Measurements from ENCODE around the gene SLC12A8.

The SLC12A8 gene

GRCh38 chr3:125136966-125137357 lies 75.6 kb downstream of the SLC12A8 start:
- DNase-seq, result no peak

DNA sequence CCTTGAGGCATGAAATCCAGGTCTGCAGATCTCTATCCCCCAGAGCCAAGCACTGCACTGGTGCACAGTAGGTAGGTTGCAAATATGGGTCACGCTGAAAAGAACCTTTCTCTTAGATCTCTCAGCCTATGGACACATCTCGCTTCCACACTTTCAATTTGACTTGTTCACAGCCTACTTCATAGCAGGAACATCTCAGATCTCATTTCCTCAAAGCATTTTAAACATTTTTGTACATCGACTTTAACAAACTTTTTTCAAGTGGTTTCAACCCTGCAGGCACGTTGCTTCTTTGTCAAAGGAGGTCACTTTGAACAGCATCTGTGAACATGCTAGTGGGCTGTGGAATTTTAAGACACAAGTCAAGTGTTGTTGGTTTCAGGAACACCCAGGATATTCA lies 76.0 kb downstream of the SLC12A8 start:
- no peak for DNase-seq

DNA sequence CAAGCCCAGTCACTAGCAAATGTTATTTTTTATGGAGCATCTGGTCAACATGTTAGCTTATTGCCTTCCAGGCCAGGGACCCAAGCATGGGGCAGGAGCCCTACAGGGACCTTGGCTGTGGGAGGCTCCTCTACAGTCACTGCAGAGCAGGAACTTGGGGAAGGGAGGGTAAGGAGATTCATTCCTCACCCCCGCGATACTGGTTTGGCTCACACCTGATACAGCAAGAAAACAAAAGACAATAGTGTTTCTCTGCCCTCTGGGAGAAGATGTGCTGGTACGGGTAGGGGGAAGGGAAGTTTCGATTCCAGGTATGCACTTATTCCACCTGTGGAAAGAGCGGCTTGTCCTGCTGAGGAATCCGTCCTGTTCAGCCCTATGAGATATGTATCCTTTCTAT lies 77.6 kb downstream of the SLC12A8 start:
- no peak for DNase-seq

- no peak for DNase-seq
Observed at GRCh38 chr3:125132815-125133214, 79.7 kb downstream of the SLC12A8 start.

- no peak for DNase-seq
Observed at GRCh38 chr3:125129512-125129997, 83.0 kb downstream of the SLC12A8 start.

DNA sequence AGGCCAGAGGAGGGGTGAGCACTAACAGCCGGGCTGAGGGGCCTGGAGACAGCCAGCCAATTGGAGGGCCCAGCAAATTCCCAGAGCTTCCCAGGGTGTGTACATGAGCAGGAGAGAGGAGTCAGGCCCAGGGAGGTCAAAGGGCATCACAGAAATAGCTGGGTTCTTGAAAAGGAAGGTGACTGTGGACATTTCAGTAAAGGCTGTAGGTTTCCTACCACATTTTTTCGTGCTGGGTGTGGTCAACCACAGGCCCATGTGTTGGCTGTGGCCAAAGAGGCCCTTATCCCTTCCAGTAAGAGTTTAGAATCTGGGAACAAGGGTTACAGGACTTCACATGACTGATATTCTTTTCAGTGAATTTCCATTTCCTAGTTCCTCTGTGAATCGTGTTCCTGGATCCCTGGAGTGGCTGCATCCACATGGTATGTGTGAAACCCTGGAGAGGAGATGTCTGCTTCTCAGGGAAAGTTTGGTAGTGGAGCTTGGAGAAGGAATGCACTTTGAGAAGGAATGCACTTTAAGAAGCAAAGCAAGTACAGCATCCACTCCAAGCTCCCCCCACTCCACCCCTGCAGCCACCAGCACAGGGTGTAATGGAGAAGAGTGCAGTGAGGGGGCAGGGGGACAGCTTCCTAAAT lies 83.6 kb downstream of the SLC12A8 start:
- DNase-seq, result no peak

GRCh38 chr3:125126323-125126722 lies 86.2 kb downstream of the SLC12A8 start:
- no peak for DNase-seq

DNA sequence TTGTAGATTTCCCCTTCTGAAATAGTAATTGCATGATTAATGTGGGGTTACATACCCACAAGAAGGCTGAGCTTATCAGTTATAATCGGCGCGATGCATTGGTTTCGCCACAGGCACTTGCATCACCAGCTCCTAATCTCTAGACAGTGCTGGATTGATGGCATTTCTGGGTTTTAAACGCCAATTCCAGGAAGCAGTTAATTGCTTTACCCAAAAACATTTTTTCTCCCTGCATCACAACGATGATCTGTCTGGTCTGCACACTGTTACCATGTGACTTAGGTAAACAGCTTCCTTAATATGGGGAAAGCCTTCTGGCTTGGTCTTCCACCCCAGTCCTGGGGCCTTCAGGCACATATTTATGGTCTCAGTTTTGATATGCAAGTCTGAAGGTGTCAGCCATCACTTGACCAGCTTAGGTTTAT lies 86.7 kb downstream of the SLC12A8 start:
- DNase-seq, result no peak

DNA sequence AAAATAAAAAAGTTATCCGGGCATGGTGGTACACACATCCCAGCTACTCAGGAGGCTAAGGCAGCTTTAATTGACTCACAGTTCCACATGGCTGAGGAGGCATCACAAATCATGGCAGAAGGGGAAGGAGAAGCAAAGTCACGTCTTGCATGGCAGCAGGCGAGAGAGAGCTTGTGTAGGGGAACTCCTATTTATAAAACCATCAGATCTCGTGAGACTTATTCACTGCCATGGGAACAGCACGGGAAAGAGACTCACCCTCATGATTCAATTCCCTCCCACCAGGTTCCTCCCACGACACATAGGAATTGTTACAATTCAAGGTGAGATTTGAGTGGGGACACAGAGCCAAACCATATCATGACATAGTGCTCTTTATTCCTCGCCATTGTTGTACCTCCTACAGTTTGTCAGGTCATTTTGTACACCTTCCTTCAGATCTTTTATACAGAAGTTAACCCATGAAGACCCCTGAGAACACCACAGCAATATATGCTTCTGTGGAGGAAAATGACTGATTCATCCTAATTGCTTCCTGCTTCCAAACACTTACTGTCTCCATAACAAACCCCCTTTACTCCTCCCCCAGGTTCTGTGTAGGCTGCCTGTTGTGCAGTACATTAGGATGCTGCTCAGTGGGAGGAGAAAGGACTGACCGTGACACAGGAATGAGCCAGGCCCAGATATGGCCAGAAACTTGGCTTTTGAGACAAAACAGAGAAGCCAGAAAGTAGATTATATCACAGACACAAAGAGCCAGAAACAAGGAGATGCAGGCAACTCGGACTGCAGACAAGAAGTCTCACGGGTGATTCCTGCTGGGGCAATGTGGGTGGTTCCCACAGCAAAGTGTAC lies 88.9 kb downstream of the SLC12A8 start:
- DNase-seq, result no peak

- DNase-seq, result no peak
Observed at GRCh38 chr3:125121246-125122010, 91.1 kb downstream of the SLC12A8 start.

DNA sequence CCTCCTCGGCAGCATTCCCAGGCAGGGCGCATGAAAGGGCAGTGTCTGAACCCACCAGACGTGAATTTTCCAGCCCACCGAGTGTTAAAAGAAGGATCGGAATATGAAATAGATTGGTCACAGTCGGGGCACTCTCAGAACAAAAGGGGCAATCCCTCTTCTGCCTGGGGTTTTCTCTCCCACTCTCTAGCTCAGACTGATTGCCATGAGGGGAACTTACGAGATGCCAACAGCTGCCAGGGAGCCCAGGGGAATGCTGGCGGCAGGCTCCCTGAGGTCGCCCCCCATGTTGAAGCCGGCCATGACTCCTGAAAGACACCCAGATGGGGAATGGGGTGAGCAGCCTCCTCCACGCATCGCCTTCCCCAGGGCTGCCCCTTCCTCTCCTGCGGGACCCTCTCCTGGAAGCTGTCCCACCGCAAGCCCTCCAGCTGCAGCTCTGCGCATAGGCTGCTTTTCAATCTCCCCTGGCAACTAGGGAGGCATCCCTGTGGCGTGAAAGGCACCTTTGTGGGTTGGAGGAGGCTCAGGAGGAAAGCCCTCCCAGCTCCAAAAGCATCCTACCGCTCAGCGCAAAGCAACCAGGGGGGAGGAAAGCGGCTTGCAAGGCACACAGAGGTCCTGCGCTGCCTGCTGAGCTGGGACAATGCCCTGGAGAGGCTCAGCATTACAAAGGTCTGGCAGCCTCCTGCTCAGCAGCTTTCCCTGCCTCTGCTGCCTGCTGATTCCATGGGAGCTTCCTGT lies 92.0 kb downstream of the SLC12A8 start:
- DNase-seq, result no peak

- no peak for DNase-seq
Observed at GRCh38 chr3:125119752-125120378, 92.7 kb downstream of the SLC12A8 start.

DNA sequence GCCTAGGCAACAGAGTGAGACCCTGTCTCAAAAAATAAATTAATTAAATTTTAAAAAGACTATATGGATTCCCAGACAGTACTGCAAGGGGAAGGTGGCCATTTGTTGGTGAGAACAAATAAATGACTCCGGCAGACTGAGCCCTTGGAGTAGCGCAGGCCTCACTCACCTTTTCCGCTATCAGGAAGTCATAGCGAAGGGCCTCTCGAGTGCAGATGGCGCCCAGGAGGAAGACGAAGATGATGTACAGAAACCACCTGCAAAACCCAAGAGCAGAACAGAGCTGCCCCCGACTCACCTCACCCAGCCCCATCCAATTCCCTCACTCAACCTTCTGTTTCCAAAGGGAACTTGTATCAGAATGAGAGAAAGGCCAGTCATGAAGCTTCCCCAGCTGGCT lies 93.9 kb downstream of the SLC12A8 start:
- DNase-seq, result no peak

GRCh38 chr3:125117631-125118191 lies 94.8 kb downstream of the SLC12A8 start:
- DNase-seq, result no peak

DNA sequence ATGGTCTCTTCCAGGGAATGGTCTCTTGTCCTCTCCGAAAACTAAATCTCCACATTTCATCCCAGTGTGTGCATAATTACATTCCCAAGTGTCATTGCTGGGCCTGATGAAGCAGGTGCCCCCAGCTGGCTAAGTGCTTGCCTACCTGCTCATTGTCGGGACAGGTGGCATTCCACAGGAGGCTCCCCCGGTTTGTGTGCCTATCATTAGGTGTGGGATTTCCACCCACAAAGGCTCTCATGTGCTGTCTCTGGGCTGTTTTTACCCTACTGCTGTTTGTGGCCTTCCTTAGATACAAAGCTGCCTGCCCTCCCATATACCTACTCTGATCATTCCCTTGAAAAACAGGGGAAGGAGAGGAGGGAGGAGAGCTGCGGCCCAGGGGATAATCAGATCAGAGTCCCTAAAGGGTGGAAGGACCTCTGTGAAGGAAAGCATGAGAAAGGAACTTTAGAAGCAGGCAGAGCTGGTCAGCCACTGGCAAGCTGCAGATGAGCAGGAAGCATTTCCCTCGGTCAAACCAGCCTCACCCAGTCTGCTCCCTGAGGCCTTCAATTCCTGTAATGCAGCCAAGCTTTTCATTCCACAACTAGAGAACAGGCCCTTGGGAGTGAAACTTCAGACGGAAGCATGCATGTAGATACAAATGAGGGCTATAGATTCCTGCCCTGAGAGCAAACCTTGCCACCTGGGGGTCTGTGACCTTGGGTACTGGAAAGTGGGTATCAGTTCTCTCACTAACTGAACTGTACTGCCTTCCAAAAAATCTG lies 96.1 kb downstream of the SLC12A8 start:
- DNase-seq, result no peak

DNA sequence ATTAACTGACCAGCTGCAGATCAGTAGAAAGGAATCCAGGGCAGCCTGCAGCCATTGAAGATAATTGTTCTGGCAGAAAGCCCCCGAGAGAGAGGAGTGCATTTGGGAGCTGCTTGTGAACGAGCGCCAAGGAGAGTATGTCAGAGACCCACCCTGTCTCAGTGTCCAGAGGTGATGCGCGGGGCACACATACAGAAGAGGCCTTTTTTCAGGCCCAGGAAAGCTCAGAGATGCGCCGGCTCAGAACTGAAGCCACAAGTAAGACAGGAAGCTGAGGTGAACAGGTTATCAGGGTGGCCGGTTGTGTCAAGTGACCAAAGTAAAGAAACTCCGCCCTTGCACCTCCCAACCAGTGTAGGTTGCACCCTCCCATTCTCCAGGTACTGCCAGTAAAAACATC lies 96.9 kb downstream of the SLC12A8 start:
- no peak for DNase-seq

DNA sequence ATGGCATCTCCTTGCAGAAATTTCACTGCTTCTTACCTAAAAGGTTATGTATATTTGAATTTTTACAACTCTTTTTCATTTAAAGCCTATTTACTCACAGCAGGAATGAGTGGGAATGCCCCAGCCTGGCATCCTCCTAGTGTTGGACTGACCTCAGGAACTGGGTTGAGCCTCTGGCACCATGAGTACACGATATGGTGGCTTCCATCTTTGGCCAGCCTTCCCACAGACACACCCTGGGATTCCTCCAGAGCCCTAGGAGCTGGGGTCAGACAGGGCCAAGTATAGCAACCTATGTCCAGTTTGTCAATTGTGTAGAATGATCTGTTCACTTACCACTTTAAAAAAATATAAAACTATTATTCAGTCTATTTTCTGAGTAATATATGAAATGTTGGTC lies 99.6 kb downstream of the SLC12A8 start:
- no peak for DNase-seq

DNA sequence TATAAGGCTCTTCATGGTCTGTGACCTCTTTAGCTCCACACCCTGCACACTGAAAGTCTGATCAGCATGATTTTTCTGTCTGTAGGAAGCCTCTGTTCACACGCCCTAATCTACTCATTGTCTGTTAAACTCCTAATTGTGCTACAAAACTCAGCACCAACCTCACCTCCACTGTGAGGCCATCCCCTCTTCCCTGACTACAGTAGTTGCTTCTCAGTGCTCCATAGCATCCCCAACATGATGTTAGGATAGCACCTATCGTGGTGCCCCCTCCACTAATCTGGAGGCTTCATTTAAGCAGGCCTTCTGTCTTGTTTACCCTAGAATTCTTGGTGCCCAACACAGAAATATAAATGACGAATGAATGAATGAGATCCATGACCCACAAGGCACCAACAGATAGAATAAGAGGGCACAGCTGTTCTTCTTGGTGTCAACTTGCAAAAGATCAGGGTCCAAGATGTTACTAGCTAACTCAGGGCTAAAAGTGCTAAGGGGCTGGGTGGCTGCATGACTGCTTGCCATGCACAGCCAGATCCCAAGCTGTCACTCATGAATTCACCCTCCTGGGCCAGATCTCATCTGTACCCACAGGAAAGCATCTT lies 101.6 kb downstream of the SLC12A8 start:
- no peak for DNase-seq

- no peak for DNase-seq
Observed at GRCh38 chr3:125110016-125110875, 102.3 kb downstream of the SLC12A8 start.

DNA sequence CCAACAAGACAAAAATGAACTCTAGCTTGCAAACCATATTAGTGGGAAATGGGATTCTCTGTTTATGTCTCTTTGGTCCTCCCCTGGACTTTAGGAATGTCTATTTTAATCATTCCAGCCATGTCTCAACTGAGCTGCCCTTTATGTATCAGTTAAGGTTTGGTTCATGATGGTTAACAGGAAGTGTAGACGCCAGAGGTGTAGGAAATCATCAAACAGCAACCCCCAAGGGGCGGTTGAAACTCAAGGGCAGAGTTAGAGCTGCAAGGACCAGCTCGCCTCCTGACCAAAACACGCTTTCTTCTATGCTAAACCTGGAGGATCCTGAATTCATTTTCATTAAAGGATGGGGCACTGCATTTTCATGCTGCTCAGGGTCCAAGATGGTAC lies 103.0 kb downstream of the SLC12A8 start:
- no peak for DNase-seq
